ENCODE measurements around the gene ATXN1.

GRCh38 chr6:16658348-16659034, 102.8 kb downstream of the ATXN1 start:
- TF ChIP-seq EZH2phosphoT487 (IDR thresholded peaks at IDR 0.05; ENCODE audit: insufficient read depth, low read depth), result no peak
- TF ChIP-seq EZH2 (IDR thresholded peaks at IDR 0.05; ENCODE audit: insufficient read depth, poor library complexity, severe bottlenecking), result no peak

All from GM23248 (cell line).